LNCAP (cell line): ENCODE results near the gene DYNC1H1.

Experiments used
- TF ChIP-seq, protein P1 (sequence below): fragments of 450-650 bp; IDR thresholded peaks from 2 replicates; pipeline ENCODE4 v1.5.1; 2017; ENCODE audit warnings: mild to moderate bottlenecking

The DYNC1H1 gene

DNA sequence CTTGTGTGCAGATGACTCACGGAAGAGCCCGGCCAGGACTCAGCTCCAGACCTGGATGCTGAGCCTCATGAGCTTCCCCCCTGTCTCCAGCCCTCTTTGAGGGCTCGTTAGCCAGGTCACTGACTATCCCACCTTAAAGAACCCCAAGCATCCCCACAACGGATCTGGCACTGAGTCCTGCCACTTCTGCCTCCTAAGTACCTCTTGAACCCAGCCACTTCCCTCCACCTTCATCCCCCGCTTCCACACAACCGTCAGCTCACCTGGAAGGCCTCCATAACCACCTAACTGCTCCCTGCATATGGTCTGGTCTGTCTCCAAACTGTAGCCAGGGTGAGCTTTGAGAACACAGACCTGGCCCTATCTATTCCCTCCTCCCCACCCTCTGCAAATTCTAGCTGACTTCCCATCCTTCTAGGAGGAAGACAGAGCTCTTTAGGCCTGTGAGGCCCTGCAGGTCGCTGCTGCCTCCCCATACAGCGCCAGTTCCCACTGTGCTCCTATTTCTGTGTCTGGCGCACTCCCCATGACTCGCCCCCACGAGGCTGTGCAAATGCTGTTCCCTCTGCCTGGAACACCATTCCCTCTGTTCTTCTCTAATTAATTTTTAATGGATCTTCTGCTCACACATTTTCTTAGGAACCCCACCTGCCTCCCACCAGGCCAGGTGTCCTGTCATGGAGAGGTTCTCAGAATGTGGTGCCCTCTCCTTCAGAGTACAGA is 125.4 kb downstream of the DYNC1H1 start:
- TF ChIP-seq, protein P1, sequence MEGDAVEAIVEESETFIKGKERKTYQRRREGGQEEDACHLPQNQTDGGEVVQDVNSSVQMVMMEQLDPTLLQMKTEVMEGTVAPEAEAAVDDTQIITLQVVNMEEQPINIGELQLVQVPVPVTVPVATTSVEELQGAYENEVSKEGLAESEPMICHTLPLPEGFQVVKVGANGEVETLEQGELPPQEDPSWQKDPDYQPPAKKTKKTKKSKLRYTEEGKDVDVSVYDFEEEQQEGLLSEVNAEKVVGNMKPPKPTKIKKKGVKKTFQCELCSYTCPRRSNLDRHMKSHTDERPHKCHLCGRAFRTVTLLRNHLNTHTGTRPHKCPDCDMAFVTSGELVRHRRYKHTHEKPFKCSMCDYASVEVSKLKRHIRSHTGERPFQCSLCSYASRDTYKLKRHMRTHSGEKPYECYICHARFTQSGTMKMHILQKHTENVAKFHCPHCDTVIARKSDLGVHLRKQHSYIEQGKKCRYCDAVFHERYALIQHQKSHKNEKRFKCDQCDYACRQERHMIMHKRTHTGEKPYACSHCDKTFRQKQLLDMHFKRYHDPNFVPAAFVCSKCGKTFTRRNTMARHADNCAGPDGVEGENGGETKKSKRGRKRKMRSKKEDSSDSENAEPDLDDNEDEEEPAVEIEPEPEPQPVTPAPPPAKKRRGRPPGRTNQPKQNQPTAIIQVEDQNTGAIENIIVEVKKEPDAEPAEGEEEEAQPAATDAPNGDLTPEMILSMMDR: no peak

DNA sequence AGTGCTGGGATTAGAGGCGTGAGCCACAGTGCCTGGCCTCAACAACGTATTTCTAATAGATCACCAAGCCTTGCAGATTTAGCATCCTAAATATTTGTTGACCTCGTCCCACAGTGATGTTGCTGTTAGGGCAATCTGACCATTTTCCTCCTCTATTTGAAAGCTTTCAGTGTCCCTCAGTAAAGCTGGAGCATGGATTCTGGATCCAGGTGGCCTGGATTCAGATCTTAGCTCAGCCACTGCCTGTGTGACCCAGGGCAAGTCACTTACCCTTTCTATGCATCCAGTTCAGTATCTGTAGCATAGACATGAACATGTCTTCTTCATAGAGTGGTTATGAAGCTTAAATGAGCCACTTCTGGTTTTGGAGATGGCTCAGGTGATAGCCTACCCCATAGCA is 126.3 kb downstream of the DYNC1H1 start:
- TF ChIP-seq, protein P1: no peak

GRCh38 chr14:102092806-102093205 is 128.4 kb downstream of the DYNC1H1 start:
- TF ChIP-seq, protein P1: no peak

DNA sequence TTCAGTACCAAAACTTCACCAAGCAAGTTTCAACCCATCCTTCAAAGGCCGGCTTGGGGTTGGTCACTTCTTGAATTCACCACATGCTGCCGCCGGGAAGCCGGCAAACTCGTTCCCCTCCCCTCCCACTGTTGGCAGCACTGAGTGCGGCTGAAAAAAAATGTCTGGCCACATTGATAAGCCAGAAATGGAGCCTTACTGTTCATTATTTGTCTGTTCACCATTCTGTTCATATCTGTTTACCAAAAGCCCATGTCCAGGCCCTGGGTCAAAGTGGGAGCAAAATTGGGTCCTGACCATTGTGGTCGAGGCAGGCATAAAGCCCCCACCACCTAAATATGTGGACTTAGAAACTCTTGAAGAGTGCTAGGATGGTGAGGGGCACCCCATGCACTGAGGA is 129.7 kb downstream of the DYNC1H1 start:
- TF ChIP-seq, protein P1: no peak

DNA sequence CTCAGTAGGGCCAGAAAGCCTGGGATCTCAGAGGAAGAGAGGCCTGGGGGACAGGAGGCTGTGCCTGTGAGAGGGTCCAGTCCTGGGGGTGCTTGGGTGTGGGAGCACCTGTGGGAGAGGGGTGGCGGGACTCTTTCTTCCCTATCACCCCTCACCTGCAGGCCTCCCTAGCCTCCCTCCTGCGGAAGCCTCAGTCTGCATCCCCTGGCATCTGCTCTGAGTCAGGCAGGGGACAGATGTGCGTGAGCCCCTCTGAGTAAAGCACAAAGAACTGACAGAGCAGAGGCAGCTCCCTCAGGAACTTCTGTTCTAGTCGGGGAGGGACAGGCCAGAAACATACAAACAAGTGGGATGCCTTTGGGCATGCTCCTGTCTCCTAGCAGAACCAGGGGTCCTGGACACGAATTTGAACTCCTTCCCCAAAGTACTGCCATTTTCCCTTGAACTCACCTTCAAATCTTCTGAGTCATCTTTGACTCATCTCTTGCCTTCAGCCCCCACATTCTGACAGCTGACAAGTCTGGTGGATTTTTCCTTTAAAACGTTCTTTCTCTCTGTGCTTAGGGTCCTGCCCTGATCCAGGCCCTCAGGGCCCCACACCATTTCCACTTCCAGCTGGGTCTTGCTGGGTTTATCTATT is 131.0 kb downstream of the DYNC1H1 start:
- TF ChIP-seq, protein P1: no peak

DNA sequence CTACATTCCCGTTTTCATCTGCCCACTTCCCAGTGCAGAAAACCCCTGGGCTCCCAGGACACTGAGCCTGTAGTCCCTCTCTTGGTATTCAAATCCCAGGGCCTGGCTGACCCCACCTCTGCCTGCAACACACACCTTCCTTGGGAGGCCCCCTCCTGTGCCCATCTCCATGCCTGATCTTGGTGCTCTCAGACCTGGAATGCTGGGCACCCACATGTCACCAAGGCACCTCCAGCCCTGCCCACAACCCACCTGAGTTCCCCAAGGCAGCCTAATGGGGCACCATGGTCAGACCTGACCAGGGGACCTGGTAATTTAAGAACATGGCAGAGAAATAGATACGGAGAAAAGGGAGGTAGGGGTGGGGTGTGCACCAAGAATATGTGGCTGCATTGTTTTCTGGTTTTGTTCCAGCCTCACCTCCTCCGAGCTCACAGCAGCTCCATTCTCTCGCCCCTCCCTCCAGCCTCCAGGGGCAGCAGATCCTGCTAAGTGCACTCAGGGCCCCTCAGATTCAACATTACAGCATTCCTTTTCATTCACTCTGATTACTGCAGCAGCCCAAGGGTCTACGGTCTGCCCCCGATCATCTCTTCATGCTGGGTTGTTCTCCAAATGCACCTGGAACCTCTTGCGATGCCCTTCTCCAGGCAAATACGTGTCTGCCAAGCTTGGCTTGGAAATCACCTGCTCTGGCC is 131.6 kb downstream of the DYNC1H1 start:
- TF ChIP-seq, protein P1: no peak

GRCh38 chr14:102096569-102097188 is 132.3 kb downstream of the DYNC1H1 start:
- TF ChIP-seq, protein P1: peak; percentile 92
